HG03135 (cell line): Measurements from ENCODE around the gene MTOR.
A peak's percentile ranks its signal among the peaks of the same experiment; 100 is the strongest.
"Not testable (repeated sequence)": the region's sequence is repeated elsewhere in the genome, so short reads cannot be mapped to it uniquely, and the experiment has no call there.

Experiments used
- ATAC-seq: cut with Tn5 transposase; IDR thresholded peaks from one replicate; pipeline ENCODE4 v1.9.1; 2021; ENCODE audit warnings: mild to moderate bottlenecking, moderate library complexity; ENCODE audit not compliant: unreplicated experiment

The MTOR gene

GRCh38 chr1:11067716-11068599 lies 194.4 kb downstream of the MTOR start:
- no peak for ATAC-seq

DNA sequence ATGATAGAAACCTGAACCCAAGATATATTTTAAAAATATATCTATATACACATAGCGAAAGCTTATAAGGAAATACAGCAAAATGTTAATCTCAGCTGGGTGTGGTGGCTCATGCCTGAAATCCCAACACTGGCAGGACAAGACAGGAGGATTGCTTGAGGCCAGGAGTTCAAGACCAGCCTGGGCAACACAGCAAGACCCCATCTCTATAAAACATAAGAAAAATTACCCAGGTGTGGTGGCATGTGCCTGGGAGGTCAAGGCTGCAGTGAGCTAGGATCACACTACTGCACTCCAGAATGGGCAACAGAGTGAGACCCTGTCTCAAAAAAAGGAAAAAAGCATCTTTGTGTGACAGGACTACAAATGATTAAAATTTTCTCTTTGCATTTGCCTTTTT lies 196.6 kb downstream of the MTOR start:
- no peak for ATAC-seq

GRCh38 chr1:11064942-11065341 lies 197.4 kb downstream of the MTOR start:
- no peak for ATAC-seq

DNA sequence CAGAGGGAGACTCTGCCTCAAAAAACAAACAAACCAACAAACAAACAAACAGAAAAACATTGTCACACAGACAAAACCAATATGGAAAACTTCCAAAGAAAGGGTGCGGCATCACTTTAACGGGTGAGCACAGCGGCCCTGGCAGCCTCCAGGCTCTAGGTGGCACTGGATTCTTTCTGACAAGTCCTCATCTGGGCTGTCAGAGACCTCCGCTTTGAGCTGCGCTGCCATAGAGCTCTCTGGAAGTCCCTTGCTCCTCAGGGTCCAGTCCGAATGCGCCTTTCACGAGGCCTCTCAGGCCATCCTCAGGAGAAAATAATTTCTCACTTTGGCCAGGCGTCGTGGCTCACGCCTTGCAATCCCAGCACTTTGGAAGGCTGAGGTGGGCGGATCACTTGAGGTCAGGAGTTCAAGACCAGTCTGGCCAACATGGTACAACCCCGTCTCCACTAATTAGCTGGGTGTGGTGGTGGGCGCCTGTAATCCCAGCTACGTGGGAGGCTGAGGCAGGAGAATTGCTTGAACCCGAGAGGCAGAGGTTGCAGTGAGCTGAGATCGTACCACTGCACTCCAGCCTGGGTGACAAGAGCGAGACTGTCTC lies 198.3 kb downstream of the MTOR start:
- not testable (repeated sequence) for ATAC-seq

DNA sequence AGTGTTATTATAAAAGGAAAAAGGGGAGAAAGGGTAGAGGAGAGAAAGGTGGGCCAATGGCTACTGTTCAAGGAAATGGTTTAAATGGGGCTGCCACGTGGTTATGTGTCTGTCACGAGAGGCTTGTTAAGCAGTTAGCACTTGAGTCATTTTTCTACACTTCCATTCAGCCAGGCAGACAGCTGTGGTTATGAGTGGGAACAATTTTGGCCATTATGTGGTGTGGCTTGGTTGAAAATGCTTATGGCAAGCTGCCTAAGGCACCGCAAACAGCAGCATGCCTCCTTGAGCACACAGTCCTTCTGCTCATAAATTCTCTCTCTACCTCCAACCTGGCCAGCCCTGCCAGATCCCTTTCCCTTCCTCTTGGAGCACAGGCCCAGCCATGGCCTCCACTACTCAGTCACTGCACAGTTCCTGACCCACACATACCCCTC lies 199.4 kb downstream of the MTOR start:
- ATAC-seq: no peak

DNA sequence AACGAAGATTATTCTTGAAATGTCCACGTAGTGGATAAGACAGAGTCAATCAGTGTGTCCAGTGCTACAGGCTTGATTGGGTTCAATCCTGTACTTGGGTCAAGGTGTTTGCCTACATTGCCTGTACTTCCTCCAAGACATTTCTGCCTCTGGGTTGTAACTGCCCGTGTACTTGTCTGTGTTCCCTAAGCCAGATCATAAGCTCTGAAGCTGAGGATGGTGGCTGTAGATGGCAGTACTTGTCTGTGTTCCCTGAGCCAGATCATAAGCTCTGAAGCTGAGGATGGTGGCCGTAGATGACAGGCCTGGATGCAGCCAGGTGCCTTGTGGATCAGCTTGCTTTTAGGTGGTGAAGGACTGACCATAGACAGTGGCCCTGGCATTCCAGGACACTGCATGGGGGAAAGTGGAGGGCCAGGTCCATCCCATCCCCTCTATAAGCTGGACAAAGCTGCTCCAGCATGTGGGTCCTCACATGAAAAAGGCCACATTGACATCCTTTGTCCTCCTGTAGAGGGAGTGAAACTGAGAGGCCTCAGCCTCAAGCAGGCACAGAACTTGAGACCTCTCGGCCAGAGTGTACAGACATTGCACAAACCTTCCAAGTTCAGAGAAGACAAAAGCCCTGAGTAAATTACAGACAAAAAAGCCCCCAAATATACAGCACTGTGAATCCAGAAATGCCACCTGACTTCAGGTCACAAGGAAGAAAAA lies 200.5 kb downstream of the MTOR start:
- no peak for ATAC-seq

DNA sequence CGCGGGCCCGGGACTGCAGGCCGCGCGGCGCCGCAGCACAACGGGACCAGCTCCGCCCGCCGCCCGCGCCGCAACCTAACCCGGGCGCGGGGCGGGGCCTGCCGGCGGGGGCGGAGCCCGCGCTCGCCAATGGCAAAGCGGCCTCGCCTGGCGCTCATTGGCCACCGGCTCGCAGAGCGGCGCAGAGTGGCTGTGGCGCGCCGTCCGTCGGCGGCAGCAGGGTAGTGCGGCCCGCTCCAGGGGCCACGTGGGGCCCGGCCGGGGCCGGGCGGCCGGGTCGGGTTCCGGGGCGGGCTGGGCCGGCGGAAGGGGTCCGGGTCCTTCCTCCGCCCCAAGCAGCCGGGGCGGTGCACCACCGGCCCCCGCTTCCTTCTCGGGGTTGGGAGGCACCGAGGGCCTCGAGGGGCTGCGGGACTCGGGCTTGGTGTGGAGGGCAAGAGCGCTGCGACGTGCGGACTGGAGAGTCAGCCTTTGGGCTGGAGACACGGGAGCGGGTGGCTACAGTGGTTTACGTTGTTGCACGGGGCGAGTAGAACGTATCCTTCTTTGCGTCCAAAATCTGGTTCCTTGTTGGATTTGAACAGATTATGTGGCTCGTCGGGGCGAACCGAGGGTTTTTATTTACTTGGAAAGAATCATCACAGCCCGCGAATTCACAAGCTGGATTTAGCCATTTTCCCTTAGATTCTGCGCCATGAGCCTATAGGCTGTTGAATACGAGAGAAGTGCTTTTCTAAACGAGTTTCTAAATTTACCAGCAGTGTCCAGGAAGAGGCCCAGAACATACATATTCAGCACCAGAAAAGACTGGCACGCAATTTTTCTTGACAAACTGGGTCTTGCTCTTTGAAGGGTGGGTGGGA lies 202.2 kb downstream of the MTOR start, which contains the start of gene SRM:
Gene SRM, minus strand, starts transcription at position 51 of the 863 bp plus-strand sequence. CDS start 75 bp downstream, outside the sequence.
- peak; percentile 86 for ATAC-seq

DNA sequence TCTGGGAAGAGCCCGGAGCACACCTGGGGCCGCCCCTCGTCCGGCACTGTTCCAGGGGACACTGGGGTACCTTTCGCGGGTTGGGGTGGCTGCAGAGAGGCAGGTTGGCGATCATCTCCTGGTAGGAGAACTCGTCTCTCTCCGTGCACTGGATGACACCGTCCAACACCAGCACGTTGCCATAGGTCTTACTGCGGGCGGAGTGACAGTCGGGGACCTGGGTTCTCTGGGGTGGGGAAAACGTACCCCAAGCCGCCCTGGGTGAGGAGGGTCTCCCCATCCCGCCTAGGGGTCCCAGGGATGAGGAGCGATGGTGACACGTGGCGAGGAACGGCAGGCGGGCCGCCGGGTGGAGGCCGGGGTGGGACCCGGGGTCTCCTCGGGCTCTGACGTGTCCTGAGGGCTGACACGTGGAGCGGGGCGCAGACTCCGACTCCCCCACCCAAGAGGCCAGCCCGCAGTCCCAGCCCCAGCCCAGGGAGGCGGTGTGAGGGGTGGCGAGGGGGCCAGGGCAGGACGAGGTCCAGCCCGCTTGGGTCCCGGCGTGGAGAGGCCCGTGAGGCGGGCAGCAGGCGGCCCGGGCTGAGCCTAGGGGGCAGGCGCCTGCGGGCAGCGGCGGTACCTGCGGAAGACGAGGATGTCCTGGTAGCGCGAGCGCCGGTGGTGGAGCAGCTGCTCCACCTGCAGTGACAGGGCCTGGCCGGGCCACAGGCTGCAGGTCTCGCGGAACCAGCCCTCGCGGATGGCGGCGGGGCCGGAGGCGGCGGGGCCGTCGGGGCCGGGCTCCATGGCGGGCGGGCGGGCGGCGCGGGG lies 203.0 kb downstream of the MTOR start:
- ATAC-seq: peak; percentile 32

GRCh38 chr1:11058595-11059154 lies 203.7 kb downstream of the MTOR start:
- ATAC-seq: no peak

DNA sequence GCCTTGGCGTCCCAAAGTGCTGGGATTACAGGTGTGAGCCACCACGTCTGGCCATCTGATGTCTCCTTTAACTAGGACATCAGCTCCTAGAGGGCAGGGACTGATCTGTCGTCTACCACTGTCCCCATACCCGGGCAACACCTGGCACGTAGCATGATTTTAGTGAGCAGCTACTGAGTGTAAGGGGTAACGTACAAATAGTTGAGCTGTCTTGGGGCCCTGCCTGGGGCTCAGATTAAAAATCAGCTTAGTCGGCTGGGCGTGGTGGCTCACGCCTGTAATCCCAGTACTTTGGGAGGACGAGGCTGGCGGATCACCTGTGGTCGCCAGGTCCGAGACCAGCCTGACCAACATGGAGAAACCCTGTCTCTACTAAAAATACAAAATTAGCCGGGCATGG lies 204.3 kb downstream of the MTOR start:
- no peak for ATAC-seq

DNA sequence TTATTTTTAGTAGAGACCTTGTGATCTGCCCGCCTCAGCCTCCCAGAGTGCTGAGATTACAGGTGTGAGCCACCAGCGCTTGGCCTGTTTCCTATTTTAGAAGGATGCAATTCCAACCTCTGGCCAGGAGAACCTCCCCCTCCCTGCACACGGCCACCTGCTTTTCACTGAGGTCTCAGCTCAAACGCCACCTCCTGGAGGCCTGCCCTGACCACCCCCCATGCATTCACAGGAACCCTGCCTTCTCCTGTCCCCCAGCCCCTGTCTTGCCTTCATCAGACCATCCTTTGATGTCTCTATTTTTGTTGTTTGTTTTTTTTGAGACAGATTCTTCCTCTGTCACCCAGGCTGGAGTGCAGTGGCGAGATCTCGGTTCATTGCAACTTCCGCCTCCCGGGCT lies 204.9 kb downstream of the MTOR start:
- no peak for ATAC-seq
